IPS-18c (cell line): ENCODE results near the gene RGSL1.

Experiments used
- H3K4me3 ChIP-seq: 2 replicates; pipeline ENCODE4 v1.7.0; 2013; ENCODE audit warnings: low read depth, mild to moderate bottlenecking, low read length, moderate library complexity; ENCODE audit not compliant: insufficient read depth
- H3K9me3 ChIP-seq: one replicate; pipeline ENCODE4 v1.6.1; 2013; ENCODE audit warnings: mild to moderate bottlenecking, low read length, moderate library complexity; ENCODE audit not compliant: control insufficient read depth, insufficient read depth

The RGSL1 gene

DNA sequence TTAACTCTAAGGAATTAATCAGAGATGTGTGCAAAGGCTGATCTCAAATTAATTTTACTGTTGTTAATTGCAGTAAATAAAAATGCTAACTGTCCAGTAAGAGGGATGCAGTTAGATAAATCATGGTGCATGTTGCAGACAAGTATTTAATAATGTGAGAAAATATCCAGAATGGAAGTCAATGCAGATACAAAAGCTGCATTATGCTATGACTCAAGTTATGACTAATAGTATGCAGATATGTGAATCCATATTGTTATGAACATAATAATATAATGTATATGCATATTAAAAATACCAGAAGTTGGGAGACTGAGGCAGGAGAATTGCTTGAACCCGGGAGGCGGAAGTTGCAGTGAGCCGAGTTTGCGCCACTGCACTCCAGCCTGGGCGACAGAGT lies 117.7 kb downstream of the RGSL1 start:
- Histone ChIP-seq H3K9me3 (no peaks in the 10 kb centered on the region), H3K4me3 (no peak overlapping the region)

DNA sequence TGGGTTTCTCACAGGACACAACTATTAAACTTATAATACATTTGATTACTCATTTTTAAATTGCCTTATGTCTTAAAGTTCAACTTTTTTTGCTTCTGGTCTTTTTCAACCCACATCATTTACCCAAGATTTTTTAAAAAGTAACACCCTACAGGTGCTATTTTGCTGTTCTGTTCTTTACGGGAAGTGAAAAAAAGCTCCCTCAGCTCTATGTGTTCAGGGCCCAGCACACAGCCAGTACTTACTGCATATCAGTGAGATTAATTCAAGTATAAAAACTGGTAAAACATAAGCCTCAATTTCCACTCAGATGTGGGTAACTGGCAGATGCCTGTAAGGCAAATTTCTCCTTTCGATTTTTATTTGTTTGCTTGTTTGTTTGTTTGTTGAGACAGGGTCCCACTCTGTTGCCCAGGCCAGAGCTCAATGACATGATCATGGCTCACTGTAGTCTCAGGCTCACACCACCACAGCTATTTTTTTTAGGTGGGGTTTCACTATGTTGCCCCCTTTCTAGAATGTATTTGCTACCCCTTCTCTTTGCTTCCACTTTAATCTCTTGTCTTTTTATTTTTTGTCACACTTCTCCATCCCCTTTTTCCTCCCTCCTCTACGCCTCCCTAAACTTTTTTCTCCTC lies 118.8 kb downstream of the RGSL1 start:
- Histone ChIP-seq H3K4me3 (no peak overlapping the region), H3K9me3 (no peaks in the 10 kb centered on the region)

DNA sequence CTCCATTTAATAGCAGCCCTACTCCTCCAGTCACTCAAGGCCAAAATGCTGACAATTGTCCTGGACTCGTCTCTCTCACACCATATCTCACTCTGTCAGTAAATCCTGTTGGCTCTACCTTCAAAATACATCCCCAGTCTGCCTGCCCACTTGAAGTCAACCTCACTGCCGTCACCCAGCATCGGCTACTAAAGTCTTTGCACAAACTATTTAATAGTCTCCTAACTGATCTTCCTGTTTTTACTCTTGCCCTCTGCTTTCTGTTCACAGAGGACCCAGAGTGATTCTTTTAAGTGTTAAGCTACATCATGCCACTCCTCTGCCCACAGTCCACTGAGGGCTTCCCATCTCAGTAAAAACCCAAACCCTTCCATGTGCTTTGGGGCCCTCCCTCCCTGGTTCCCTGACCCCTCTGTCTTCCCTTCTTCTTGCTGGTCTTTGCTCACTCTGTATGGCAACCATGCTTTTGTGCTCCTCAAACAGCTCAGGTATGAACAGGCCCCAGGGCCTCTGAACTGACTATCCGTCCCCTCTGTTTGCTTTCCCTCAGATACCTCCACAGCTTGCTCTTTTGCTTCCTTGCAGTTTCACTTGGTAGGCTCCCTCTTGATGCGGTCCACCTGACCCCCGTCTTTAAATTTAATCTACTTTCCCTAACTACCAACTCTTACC lies 120.1 kb downstream of the RGSL1 start:
- no peaks in the 10 kb centered on the region for H3K9me3 ChIP-seq
- no peak overlapping the region for H3K4me3 ChIP-seq

DNA sequence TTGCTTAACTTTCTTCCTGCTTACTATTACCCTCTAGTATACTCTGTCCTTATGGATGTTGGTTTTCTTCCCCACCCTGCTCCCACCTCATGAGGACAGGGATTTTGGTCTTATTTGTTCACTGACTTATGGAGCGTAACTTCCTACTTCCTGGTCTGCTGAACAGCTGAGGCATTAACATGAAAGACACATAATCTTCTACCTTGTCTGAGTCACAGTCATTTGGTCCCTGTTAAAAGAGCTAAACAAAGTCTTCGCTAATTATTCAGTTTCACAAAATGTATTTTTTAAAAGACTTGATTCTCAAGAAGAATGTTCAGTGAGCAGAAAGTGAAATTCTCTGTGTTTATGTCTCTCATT lies 120.6 kb downstream of the RGSL1 start:
- no peaks in the 10 kb centered on the region for H3K9me3 ChIP-seq
- H3K4me3 ChIP-seq = no peak overlapping the region

DNA sequence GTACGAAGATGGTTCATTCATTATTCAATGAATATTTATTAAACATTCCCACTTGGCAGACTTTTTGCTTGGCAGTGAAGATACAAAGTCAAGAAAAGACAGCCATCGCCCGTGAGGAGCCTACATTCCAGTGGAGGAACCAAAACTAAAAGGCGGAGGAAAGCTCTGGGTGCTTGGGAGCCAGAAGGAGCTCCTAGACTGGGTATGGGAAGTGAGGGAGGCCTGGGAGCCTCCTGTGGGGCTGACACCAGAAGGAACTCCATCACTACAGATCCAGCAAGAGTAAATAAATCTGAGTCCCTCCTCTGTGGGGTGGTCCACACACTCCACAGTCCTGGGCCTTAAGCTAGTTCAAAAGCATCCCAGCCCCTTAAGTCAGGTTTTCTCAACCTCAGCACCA lies 124.2 kb downstream of the RGSL1 start:
- Histone ChIP-seq H3K9me3 (no peaks in the 10 kb centered on the region), H3K4me3 (no peak overlapping the region)

DNA sequence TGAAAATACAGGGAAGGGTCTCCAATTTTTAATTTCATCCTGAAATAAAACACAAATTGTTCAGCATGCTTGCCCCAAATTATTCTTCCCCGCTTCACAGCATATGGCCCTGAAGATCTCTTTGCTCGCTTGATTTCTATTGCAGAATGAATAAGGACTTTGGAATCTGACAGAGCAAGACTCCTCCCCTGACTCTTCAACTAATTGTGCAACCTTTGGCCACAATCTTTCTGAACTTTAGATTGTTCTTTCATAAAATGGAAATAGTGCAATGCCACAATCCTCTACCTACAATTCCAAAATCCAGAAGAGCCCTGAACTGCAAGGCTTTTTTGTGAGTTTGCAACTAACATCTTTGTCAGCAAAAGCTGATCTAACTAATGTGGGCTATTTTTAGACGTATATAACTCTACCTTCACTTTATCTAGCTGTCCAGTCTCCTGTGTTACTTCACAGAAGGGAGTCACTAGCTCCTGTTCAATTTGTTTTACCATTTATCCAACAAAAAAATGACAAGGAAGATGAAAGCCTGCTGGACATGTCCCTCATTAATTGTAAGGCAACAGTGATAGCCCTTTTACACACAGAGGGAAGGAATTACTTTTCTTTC lies 125.7 kb downstream of the RGSL1 start:
- Histone ChIP-seq H3K9me3 (no peaks in the 10 kb centered on the region), H3K4me3 (no peak overlapping the region)

DNA sequence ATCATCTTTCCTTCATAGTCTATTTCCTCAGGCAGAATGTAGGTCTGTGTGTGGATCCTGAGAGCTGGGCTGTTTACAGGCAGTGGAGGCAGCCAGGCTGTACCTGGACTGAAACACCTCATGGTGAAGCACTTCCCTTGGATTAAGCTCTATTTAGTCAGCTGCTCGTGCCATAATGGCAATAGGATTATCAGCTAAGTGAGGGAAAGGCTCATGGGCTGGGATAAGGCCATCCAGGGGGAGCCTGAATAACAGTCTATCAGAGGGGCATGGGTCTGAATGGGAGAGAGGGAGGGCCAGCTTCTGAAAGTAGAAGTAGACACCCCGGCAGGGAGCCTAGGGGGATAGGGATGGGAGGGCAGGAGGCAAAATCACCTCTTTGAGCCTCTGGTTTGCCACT lies 130.8 kb downstream of the RGSL1 start:
- no peak overlapping the region for H3K4me3 ChIP-seq
- peaks cover 4% of the 10 kb centered on the region for H3K9me3 ChIP-seq

DNA sequence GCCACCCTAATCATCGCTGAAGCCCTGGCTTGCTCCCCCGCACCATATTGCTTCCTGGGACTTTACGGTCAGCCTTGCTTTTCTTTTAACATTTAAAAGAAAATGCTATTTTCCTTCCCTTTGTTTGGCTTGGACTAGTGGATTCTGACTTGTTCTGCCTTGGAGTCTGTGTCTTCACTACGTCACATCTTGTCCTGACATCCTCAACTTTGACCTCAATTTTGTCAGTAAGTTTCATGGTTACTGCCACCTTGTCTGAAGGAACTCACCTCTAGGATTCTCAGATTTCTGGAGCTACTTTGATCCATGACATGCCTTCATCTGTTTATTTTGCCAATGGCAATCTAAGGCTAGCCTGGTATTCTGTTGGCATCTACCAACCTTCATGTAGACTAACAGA lies 134.8 kb downstream of the RGSL1 start:
- Histone ChIP-seq H3K4me3 (no peak overlapping the region), H3K9me3 (peaks cover 4% of the 10 kb centered on the region)

DNA sequence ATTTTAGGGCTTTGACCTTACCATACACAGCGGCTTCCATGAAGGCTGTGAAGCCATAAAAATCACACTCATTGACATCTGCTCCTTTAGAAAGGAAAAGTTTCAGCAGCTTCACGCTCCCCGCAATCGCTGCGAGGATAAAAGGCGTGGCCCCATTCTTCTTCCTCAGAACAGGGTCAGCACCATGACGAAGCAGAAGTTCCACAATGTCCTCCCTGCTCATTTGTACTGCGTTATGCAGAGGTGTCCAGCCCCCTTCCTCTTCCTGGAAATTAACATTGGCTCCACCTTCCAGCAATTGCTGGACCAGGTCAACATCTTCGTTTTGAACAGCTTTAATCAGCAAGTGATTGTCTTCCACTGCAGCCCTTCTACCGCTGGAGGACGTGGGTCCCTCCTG lies 136.4 kb downstream of the RGSL1 start:
- peaks cover 4% of the 10 kb centered on the region for H3K9me3 ChIP-seq
- no peak overlapping the region for H3K4me3 ChIP-seq

DNA sequence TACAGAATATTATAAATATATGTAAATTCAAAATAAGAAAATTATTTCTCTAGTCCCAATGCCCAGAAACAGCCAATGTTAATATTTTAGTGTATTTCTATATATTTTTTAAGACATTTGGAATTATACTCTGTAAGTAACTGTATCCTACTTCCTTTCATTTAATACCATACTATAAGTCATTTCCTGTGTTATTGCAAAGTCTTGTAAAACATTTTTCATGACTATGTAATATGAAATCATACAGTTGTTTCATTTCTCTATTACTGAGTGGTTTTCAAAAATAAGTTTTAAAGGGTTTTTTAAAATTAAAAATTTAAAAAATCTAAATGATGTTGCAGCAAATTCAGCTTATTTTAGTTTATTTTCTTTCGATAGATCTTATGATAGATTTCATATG lies 137.1 kb downstream of the RGSL1 start:
- H3K9me3 ChIP-seq = peaks cover 4% of the 10 kb centered on the region
- H3K4me3 ChIP-seq = no peak overlapping the region

DNA sequence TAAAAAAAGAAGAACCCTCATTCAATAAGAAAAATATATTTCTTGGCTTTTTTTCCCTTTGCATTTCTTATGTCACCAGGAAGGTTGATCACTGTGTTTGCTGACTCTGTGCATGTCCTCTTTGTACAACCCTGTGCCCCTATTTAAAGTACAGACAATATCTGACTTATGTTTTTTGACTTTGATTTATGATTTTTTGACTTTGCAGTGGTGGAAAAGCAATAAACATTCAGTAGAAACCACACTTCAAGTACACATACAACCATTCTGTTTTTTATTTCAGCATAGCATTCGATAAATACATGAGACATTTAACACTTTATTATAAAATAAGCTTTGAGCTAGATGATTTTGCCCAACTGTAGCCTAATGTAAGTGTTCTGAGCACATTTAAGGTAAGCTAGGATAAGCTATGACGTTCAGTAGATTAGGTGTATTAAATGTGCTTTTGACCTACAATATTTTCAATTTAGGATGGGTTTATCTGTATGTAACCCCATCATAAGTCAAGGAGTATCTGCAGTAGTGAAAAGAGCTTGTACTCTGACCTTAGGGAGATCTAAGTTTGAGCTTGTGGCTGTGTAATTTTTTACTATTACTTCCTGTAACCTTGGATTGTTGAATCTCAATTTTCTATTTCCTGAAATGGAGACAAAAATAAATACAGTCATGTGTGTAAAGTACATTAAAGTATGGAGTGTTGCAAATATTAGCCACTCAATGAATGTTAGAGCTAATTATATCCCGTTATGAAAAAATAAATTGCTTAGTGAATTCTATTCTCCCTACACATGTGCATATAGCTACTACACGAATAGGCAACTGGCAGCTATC lies 137.9 kb downstream of the RGSL1 start:
- no peak overlapping the region; the same call in 1 of the 2 replicates for H3K4me3 ChIP-seq
- H3K9me3 ChIP-seq = no peaks in the 10 kb centered on the region

DNA sequence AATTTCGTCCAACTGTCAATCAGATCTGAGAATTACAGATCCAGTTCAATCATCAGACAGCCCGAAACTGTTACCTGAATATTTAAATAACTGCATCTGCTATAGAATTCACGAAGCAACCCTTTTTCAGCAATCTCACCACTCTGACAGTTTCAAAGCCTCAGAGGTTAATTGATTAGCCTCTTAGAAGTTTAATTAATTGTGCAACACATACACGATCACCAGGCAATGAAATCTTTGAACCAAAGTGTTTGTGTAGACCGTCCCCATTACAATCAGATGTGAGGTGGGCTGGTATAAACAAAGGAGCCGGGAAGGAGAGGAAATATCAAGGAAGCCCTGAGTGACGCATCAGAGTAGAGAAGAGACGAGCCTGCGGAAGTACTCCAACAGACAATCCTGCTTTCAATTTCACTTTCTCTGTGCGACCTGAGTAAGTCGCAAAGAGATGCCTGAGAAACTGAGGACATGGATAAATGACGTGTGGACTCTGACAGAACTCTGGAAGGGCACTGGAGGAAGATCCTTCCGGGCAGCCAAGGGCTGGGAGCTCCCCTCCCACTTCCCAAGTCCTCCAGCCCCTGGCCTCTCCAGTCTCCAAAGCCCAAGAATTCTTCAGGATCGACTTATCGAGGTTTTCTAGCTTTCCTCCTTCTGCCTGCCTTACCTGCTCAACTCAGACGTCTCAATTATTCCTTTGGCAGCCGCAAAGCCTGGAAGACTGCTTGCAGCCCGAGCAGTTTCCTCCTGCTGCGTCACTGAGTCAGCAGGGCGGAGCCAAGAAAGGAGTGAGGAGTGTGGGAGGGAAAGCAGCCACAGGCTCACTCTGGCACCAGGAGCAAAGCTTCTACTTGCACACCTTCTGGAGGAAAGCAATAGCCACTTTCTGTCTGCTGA lies 138.8 kb downstream of the RGSL1 start, which contains the start of gene RNASEL:
Gene RNASEL, minus strand, starts transcription at position 757 of the 897 bp plus-strand sequence. CDS start 2,450 bp downstream, outside the sequence.
- Histone ChIP-seq H3K4me3 (peak within 1 kb of the TSS; percentile 53), H3K9me3 (no peaks in the 10 kb centered on the region)

DNA sequence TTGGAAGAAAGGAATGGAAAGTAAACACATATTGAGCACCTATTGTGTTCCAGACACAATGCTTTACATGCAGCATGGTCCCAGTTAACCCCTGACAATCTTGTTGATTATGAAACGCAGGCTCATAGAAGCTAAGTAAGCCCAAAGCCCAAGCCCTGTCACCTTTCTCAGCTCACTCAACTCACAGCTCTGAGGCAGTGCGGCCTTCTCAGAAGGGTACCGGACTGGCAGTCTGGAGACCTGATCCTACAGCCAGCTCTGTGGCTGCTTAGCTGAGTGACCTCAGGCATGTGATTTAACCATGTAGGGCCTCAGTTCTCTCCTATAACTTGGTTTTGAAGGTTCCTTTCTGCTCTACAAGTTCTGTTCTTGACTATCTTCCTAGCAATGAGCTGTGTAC lies 139.6 kb downstream of the RGSL1 start:
- no peak overlapping the region; the same call in 1 of the 2 replicates for H3K4me3 ChIP-seq
- no peaks in the 10 kb centered on the region for H3K9me3 ChIP-seq

DNA sequence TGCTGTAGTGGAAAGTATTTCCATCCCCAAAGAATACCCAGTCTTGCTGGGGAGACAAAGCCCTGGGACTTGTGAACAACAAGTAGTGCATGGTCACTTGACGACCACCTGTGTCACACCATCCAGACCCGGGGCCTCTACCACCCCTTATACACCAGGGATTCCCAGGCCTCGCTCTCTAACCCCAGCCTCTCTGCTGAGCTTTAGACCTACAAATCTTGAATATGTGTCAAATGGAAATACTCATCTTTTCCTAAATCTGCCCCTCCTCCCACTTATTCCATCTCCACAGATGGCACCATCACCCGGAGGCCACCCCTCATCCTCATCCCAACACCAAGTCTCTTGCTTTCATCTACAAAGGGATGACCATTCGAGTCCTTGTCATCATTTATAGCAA lies 140.0 kb downstream of the RGSL1 start:
- Histone ChIP-seq H3K4me3 (no peak overlapping the region), H3K9me3 (no peaks in the 10 kb centered on the region)

DNA sequence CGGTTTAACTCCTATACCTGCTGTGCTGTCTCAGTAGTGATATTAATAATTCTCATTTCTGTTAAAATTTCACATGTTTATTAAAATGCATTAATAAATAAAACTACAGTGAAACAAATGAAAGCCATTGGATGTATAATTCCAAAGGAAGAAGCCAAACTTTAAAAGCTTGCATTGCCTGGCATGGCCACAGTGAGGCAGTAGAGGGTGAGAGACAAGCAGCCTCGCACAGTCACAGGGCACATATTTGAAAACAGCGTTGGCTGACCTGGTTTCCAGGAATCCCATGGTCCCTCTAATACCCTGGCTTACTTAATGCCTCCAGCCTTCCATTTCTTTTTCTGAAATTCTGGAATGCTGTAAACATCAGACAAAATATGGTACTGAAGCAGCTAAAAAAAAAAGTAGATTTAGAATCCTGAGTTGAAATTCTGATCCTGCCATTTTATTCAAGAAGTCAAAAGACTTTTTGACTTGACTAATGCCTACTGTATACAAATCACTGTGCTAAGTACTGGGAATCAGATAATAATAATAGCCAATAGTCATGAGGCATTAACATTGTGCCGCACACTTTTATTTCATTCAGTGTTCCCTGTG lies 145.8 kb downstream of the RGSL1 start:
- H3K9me3 ChIP-seq = no peaks in the 10 kb centered on the region
- no peak overlapping the region for H3K4me3 ChIP-seq

DNA sequence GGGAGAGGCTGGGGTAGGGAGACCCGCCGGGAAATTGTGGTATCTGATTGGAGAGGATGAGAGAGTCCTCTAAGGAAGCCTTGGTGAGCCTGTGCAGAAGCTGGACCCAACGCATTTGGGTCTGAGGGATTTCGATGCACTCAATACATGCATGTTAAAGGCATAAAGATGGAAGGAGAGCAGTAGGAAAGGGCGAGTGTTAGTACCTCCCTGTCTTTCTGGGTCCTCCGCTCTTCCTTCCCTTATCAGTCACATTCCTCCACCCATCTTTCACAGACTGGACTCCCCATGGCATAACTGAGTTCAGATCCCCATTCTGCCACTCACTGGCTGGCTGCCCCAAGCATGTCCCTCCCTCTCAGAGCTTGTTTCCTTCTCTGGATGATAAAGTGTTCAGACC lies 147.0 kb downstream of the RGSL1 start:
- H3K4me3 ChIP-seq = no peak overlapping the region
- H3K9me3 ChIP-seq = no peaks in the 10 kb centered on the region
